H9 (cell line): ENCODE data around the gene TBPL1. TPM values are rescaled to one million over a fixed set of nuclear protein-coding genes. Genes with fewer than 3 reads are reported as not detected.

Experiments
- DNase-seq: peaks from one replicate; pipeline ENCODE4 v3.0.0-alpha.2; 2017
- H2AFZ ChIP-seq: one replicate; pipeline ENCODE4 v1.6.1; 2013; ENCODE audit warnings: mild to moderate bottlenecking, low read length, control low read depth, moderate library complexity
- H2AK5ac ChIP-seq: 2 replicates; pipeline ENCODE4 v1.6.1; 2013; ENCODE audit warnings: low read length, control low read depth, mixed read lengths; ENCODE audit not compliant: insufficient read length
- H2BK120ac ChIP-seq: one replicate; pipeline ENCODE4 v1.6.1; 2013; ENCODE audit warnings: low read depth, mild to moderate bottlenecking, low read length, control low read depth, inconsistent platforms; ENCODE audit not compliant: poor library complexity, severe bottlenecking
- H2BK12ac ChIP-seq: 2 replicates; pipeline ENCODE4 v1.6.1; 2013; ENCODE audit warnings: low read length, control low read depth, mixed read lengths, low read depth; ENCODE audit not compliant: insufficient read length
- H2BK15ac ChIP-seq: 2 replicates; pipeline ENCODE4 v1.6.1; 2013; ENCODE audit warnings: low read depth, low read length, control low read depth
- H2BK20ac ChIP-seq: one replicate; pipeline ENCODE4 v1.6.1; 2013; ENCODE audit warnings: low read depth, mild to moderate bottlenecking, low read length, control low read depth, inconsistent platforms; ENCODE audit not compliant: poor library complexity, severe bottlenecking
- H2BK5ac ChIP-seq: 2 replicates; pipeline ENCODE4 v1.6.1; 2013; ENCODE audit warnings: low read length, control low read depth, mixed read lengths; ENCODE audit not compliant: insufficient read length
- H3K14ac ChIP-seq: 2 replicates; pipeline ENCODE4 v1.6.1; 2013; ENCODE audit warnings: low read length, control low read depth; ENCODE audit not compliant: insufficient read depth
- H3K18ac ChIP-seq: 2 replicates; pipeline ENCODE4 v1.6.1; 2013; ENCODE audit warnings: low read depth, mild to moderate bottlenecking, mixed read lengths, low read length, control low read depth; ENCODE audit not compliant: insufficient read length
- H3K23ac ChIP-seq: 2 replicates; pipeline ENCODE4 v1.6.1; 2013; ENCODE audit warnings: low read length, control low read depth, mixed read lengths, low read depth; ENCODE audit not compliant: insufficient read length
- H3K23me2 ChIP-seq: 2 replicates; pipeline ENCODE4 v1.6.1; 2013; ENCODE audit warnings: low read depth, mild to moderate bottlenecking, mixed read lengths, low read length, control low read depth; ENCODE audit not compliant: insufficient read length, poor library complexity, severe bottlenecking
- H3K27ac ChIP-seq: 2 replicates; pipeline ENCODE4 v1.5.1; 2013; ENCODE audit warnings: low read length, control low read depth, mixed read lengths, low read depth; ENCODE audit not compliant: insufficient read length
- H3K27me3 ChIP-seq: 2 replicates; pipeline ENCODE4 v1.6.1; 2013; ENCODE audit warnings: low read length, control low read depth, inconsistent platforms; ENCODE audit not compliant: insufficient read depth
- H3K4ac ChIP-seq: 2 replicates; pipeline ENCODE4 v1.6.1; 2013; ENCODE audit warnings: low read depth, mild to moderate bottlenecking, control low read depth, inconsistent platforms, low read length, moderate library complexity
- H3K4me1 ChIP-seq: 2 replicates; pipeline ENCODE4 v1.6.1; 2013; ENCODE audit warnings: low read length, control low read depth, inconsistent platforms; ENCODE audit not compliant: insufficient read depth
- H3K4me2 ChIP-seq: 2 replicates; pipeline ENCODE4 v1.6.1; 2013; ENCODE audit warnings: low read length, control low read depth, mixed read lengths; ENCODE audit not compliant: insufficient read length, insufficient read depth
- H3K56ac ChIP-seq: 2 replicates; pipeline ENCODE4 v1.6.1; 2013; ENCODE audit warnings: low read depth, mild to moderate bottlenecking, mixed read lengths, low read length, control low read depth; ENCODE audit not compliant: insufficient read length
- H3K79me1 ChIP-seq: 2 replicates; pipeline ENCODE4 v1.6.1; 2013; ENCODE audit warnings: low read depth, mild to moderate bottlenecking, moderate library complexity, low read length, control low read depth, inconsistent platforms; ENCODE audit not compliant: insufficient read depth, poor library complexity, severe bottlenecking
- H3K79me2 ChIP-seq: 2 replicates; pipeline ENCODE4 v1.6.1; 2013; ENCODE audit warnings: low read length, control low read depth, inconsistent platforms; ENCODE audit not compliant: insufficient read depth
- H3K9ac ChIP-seq: 2 replicates; pipeline ENCODE4 v1.6.1; 2013; ENCODE audit warnings: low read length, control low read depth, mixed read lengths; ENCODE audit not compliant: insufficient read length; ENCODE audit errors: extremely low read depth
- H3K9me3 ChIP-seq: one replicate; pipeline ENCODE4 v1.6.1; 2013; ENCODE audit warnings: low read depth, low read length, inconsistent platforms; ENCODE audit not compliant: control insufficient read depth
- H3T11ph ChIP-seq: one replicate; pipeline ENCODE4 v1.6.1; 2013; ENCODE audit warnings: mild to moderate bottlenecking, low read length, control low read depth, inconsistent platforms
- H4K20me1 ChIP-seq: one replicate; pipeline ENCODE4 v1.6.1; 2013; ENCODE audit not compliant: control insufficient read depth, insufficient read length, insufficient read depth
- H4K5ac ChIP-seq: 2 replicates; pipeline ENCODE4 v1.6.1; 2013; ENCODE audit warnings: low read depth, mild to moderate bottlenecking, mixed read lengths, low read length, control low read depth; ENCODE audit not compliant: insufficient read length
- H4K8ac ChIP-seq: replicated peaks from 2 replicates; pipeline ENCODE4 v1.6.1; 2013; ENCODE audit warnings: low read length, control low read depth, mixed read lengths, low read depth; ENCODE audit not compliant: insufficient read length
- H4K91ac ChIP-seq: 2 replicates; pipeline ENCODE4 v1.6.1; 2013; ENCODE audit warnings: low read depth, mild to moderate bottlenecking, moderate library complexity, mixed read lengths, low read length, control low read depth; ENCODE audit not compliant: insufficient read length
- H3K27ac Mint-ChIP-seq, 3 experiments: 2 replicates in 2 of 3; 3 replicates in 1 of 3; pipeline ENCODE4 v1.8.0; 2020 to 2021; ENCODE audit warnings: mixed read lengths in 3 of 3, mild to moderate bottlenecking in 1 of 3, moderate library complexity in 1 of 3
- H3K27me3 Mint-ChIP-seq: 2 replicates; pipeline ENCODE4 v1.8.0; 2021; ENCODE audit warnings: low read depth, mild to moderate bottlenecking, moderate library complexity, mixed read lengths
- H3K36me3 Mint-ChIP-seq, 3 experiments: 2 replicates in 2 of 3; 3 replicates in 1 of 3; pipeline ENCODE4 v1.8.0; 2020 to 2021; ENCODE audit warnings: low read depth in 3 of 3, mixed read lengths in 3 of 3; ENCODE audit not compliant: insufficient read depth in 1 of 3
- H3K4me1 Mint-ChIP-seq, 2 experiments: 2 replicates each; pipeline ENCODE4 v1.8.0; 2020; ENCODE audit warnings: mixed read lengths in 2 of 2
- H3K4me3 Mint-ChIP-seq, 2 experiments: 2 replicates in 1 of 2; 3 replicates in 1 of 2; pipeline ENCODE4 v1.8.0; 2020 to 2021; ENCODE audit warnings: mild to moderate bottlenecking in 2 of 2, mixed read lengths in 2 of 2, moderate library complexity in 1 of 2
- H3K9me3 Mint-ChIP-seq, 2 experiments: 2 replicates in 1 of 2; 3 replicates in 1 of 2; pipeline ENCODE4 v1.8.0; 2020; ENCODE audit warnings: mild to moderate bottlenecking in 2 of 2, mixed read lengths in 2 of 2, moderate library complexity in 1 of 2
- CTCF ChIP-seq: fragments of 200-600 bp; sonication (generic); conservative IDR thresholded peaks from 3 replicates; pipeline ENCODE4 v1.8.0; 2021; ENCODE audit warnings: antibody characterized with exemption, mild to moderate bottlenecking
- whole genome bisulfite sequencing: extraction: QIAGEN DNeasy Blood & Tissue Kit; methylation state at CpG from one replicate; pipeline ENCODE4 v1.1.7; 2013; ENCODE audit warnings: missing lambda C conversion rate, low lambda C conversion rate, mixed read lengths; ENCODE audit not compliant: insufficient read length; ENCODE audit errors: extremely low coverage; 5-methylcytosine and 5-hydroxymethylcytosine counted together
- total RNA-seq: library from RNA; stranded (reverse); gene quantifications from 2 replicates; pipeline ENCODE4 v1.2.1, GENCODE V29; 2021

Gene TBPL1
- total RNA-seq, 1 experiment from 2014 or later = 49.7 TPM

- H2BK12ac ChIP-seq = no peak overlapping the region
- H3K36me3 Mint-ChIP-seq = peaks cover 5 to 42% (median 22%) of the 10 kb centered on the region in 3 experiments; a peak in 6 of 7 replicates
- no CpG with 5 or more reads among the region's 1 CpG for WGBS
- H3K23me2 ChIP-seq = no peaks in the 10 kb centered on the region
- no peak for TF ChIP-seq CTCF
- H4K20me1 ChIP-seq = no peaks in the 10 kb centered on the region
- no peak overlapping the region for H2BK15ac ChIP-seq
- H3K9ac ChIP-seq = no peak overlapping the region
- H4K5ac ChIP-seq = no peak overlapping the region
- H3K9me3 Mint-ChIP-seq = no peaks in the 10 kb centered on the region
- H3K56ac ChIP-seq = no peak overlapping the region
- no peaks in the 10 kb centered on the region for H3K79me1 ChIP-seq
- H3K14ac ChIP-seq = no peak overlapping the region
- H3K27me3 ChIP-seq = no peaks in the 10 kb centered on the region
- H2AK5ac ChIP-seq = no peak overlapping the region
- H3K79me2 ChIP-seq = no peaks in the 10 kb centered on the region
- H3K27ac Mint-ChIP-seq = peak overlapping the region in 1 of 3 experiments; percentile 60; a peak in 1 of 7 replicates
- no peak overlapping the region for H3K4ac ChIP-seq
- H2AFZ ChIP-seq = no peak overlapping the region
- no peak overlapping the region for H4K8ac ChIP-seq
- no peak overlapping the region for H3K27ac ChIP-seq
- H3K4me1 ChIP-seq = peaks cover 6% of the 10 kb centered on the region
- DNase-seq = no peak
- H3K9me3 ChIP-seq = no peaks in the 10 kb centered on the region
- H3K18ac ChIP-seq = no peak overlapping the region
- no peak overlapping the region for H3K4me2 ChIP-seq
- no peaks in the 10 kb centered on the region for H3K27me3 Mint-ChIP-seq
- no peak overlapping the region for H3K23ac ChIP-seq
- H3K4me3 Mint-ChIP-seq = no peak overlapping the region
- H3T11ph ChIP-seq = no peak overlapping the region
- H2BK120ac ChIP-seq = no peak overlapping the region
- H4K91ac ChIP-seq = no peak overlapping the region
- no peak overlapping the region for H2BK5ac ChIP-seq
- H2BK20ac ChIP-seq = no peak overlapping the region
- peaks cover 21 to 26% of the 10 kb centered on the region in 2 experiments for H3K4me1 Mint-ChIP-seq
These were observed 32.9 kb downstream of the TBPL1 start for GRCh38 chr6:133985970-133986369.
